Fibroblast of skin of left biceps (primary cell): ENCODE measurements around the gene SIGLEC10.
"Not testable (repeated sequence)": the region's sequence is repeated elsewhere in the genome, so short reads cannot be mapped to it uniquely, and the experiment has no call there.

ENCODE experiments used
- DNase-seq, 2 experiments: peaks; one replicate each; pipeline ENCODE4 v3.0.0-alpha.2; 2013; ENCODE audit warnings: low read depth in 2 of 2

SIGLEC10 gene

GRCh38 chr19:51439021-51439465 is 21.6 kb upstream of the SIGLEC10 start:
- DNase-seq, result no peak

GRCh38 chr19:51434456-51434855 is 17.0 kb upstream of the SIGLEC10 start:
- no peak for DNase-seq

- no peak for DNase-seq
Observed at GRCh38 chr19:51433043-51433442, 15.6 kb upstream of the SIGLEC10 start.

GRCh38 chr19:51431124-51431523 is 13.7 kb upstream of the SIGLEC10 start:
- DNase-seq, result no peak

GRCh38 chr19:51430221-51430620 is 12.8 kb upstream of the SIGLEC10 start:
- DNase-seq, result no peak

GRCh38 chr19:51427201-51427600 is 9.8 kb upstream of the SIGLEC10 start:
- no peak for DNase-seq

GRCh38 chr19:51422053-51422448 is 4.6 kb upstream of the SIGLEC10 start:
- peak; percentile 10 to 13 for DNase-seq

- no peak for DNase-seq
Observed at GRCh38 chr19:51421229-51422052, 4.0 kb upstream of the SIGLEC10 start.

GRCh38 chr19:51420511-51420910 is 3.1 kb upstream of the SIGLEC10 start:
- not testable (repeated sequence) for DNase-seq

- no peak for DNase-seq
Observed at GRCh38 chr19:51418707-51419106, 1.3 kb upstream of the SIGLEC10 start.

GRCh38 chr19:51417810-51418157 is 342 bp upstream of the SIGLEC10 start:
- DNase-seq, result no peak

GRCh38 chr19:51416422-51416821 is 1.0 kb downstream of the SIGLEC10 start:
- DNase-seq, result not testable (repeated sequence)

GRCh38 chr19:51415187-51415586 is 2.3 kb downstream of the SIGLEC10 start:
- no peak for DNase-seq

- no peak for DNase-seq
Observed at GRCh38 chr19:51410950-51411748, 6.3 kb downstream of the SIGLEC10 start.

- no peak for DNase-seq
Observed at GRCh38 chr19:51407511-51408131, 9.8 kb downstream of the SIGLEC10 start.

- DNase-seq, result no peak
Observed at GRCh38 chr19:51402117-51402516, 15.3 kb downstream of the SIGLEC10 start.

- not testable (repeated sequence) for DNase-seq
Observed at GRCh38 chr19:51399936-51400335, 17.5 kb downstream of the SIGLEC10 start.

GRCh38 chr19:51399231-51399630 is 18.2 kb downstream of the SIGLEC10 start:
- DNase-seq, result no peak

GRCh38 chr19:51398096-51398704 is 19.2 kb downstream of the SIGLEC10 start:
- no peak for DNase-seq

- DNase-seq, result peak; percentile 15 to 21
Observed at GRCh38 chr19:51397453-51397852, 20.0 kb downstream of the SIGLEC10 start.

GRCh38 chr19:51396175-51396574 is 21.3 kb downstream of the SIGLEC10 start:
- DNase-seq, result no peak
